Mucosa of gallbladder (tissue), 1 donor: ENCODE results near the gene SLC27A1. TPM values are rescaled to one million over a fixed set of nuclear protein-coding genes. Genes with fewer than 3 reads are reported as not detected.
"Not testable (repeated sequence)": the region's sequence is repeated elsewhere in the genome, so short reads cannot be mapped to it uniquely, and the experiment has no call there.

Experiments
- DNase-seq: peaks from one replicate; pipeline ENCODE4 v3.0.0-alpha.2; 2020; ENCODE audit warnings: low spot score
- total RNA-seq: library from RNA; stranded (reverse); gene quantifications from one replicate; pipeline ENCODE4 v1.2.1, GENCODE V29; 2021
- donor health status: DM: no; HTN: no; CAD: no.

Gene SLC27A1
- total RNA-seq, 1 donor from 2014 or later: 37.1 TPM

DNA sequence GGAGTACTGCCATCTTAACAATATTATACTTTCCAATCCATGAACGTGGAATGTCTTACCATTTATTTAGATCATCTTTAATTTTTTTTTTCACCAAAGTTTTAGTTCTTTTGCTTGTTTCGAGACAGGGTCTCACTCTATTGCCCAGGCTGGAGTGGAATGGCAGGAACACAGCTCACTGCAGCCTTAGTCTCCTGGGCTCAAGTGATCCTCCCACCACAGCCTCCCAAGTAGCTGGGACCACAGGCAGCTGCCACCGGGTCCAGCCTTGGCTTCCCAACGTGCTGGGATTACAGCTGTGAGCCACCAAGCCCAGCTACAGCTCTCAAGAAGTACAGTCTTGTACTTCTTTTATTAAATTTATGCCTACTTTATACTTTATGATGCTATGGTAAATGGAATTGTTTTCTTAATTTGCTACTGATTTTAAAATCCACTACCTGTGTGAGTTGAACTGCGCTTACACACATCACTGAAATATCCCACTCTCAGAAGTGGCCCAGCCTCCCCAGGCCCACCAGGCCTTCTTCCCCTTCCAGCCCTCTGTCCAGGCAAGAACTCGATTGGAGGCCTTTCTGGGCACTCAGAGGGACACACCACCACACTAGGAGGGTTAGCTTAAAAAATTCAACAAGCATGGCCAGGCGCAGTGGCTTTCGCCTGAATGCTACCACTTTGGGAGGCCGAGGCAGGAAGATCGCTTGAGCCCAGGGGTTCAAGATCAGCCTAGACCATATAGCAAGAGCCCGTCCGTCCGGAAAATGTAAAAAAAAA is 40.1 kb downstream of the SLC27A1 start:
- DNase-seq: no peak

DNA sequence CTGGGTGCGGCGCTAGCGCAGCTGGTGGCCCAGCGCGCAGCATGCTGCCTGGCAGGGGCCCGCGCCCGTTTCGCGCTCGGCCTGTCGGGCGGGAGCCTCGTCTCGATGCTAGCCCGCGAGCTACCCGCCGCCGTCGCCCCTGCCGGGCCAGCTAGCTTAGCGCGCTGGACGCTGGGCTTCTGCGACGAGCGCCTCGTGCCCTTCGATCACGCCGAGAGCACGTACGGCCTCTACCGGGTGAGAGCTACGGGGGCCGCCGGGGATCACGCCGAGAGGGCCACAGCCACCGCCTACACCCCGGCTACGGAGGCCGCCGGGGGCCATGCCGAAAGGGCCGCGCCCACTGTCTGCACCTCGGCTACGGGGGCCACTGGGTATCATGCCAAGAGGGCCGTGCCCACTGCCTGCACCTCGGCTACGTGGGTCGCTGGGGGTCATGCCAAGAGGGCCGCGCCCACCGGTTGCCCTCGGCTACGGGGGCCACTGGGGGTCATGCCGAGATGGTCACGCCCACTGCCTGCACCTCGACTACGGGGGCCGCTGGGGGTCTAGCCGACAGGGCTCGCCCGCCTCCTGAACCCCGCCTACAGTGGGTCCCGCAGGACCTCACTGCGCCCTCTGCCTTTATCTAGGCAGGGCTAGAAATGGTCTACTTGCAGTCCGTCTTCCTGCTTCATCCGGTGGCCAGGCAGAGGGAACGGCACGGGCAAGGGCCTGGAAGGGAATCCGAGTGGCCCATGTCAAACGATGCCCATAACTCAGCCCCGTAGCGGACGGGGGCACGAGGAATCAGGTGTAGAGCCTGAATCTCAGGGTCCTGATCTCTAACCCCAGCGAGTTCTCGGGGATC is 41.6 kb downstream of the SLC27A1 start:
- peak; percentile 88 for DNase-seq

DNA sequence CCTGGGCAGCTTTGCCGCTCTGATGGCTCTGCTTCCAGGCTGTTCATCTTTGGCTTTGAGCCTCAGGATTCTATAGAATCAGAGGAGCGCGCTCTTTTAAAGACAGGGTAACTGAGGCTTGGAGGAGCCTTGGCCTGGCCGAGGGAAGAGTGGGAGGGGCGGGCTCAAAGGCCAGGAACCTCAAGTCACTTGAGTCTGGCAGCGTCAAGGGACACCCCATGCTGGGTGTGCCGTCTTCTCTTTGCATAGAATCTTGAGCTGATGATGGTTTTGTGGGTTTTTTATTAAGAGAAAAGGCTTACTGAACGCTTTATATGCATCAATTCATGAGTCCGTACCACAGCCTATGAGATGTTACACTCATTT is 42.2 kb downstream of the SLC27A1 start:
- DNase-seq: no peak

DNA sequence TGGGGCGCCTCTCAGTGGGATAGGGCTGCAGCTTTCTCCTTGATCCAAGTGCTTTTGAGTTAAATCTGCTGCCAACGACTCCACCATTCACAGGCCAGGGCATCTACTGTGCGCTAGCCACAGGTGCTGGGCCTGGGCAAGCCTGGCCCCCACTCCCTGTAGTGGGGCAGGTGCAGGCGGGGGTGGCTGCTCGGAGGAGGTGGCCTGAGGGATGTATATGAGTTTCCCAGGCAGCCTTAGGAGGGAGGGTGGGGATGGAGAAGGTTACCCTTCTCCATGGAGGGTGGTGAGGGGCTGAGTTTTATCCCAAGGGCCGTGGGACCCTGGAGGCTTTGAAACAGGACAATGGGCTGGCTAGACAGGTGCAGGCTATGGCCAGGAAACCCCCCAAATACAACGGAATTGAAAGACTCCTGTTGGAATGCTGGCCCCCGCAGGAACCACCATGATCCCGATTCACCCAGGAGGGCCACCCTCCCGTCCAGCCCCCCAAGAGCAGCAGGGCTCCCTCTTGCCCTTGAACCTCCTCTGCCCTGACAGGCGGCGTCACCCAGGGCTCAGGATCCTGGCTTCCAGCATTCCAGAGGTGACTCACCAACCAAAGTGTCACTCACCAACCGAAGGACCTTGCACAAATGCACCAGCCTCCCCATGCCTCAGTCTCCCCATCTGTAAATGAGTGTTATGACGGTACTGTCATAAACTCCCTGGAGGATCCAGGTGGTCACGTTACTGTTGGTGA is 45.3 kb downstream of the SLC27A1 start:
- no peak for DNase-seq

DNA sequence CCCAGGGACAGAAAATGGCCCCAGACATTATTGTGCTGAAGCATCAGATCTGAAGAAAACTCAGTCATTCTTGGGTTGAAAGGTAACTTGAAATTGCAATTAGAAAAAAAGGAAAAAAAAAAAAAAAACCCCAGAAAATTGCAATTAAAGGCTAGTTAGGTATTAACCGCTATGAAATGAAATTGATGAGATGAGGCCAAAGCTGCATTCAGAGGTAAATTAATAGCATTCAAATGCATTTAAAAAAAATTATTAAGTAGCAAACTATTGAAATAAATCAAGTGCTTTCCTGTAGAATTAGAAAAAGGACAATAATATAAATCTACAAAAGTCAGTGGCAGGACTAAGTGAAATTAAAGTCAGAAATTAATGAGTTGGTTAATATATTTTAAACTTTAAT is 47.6 kb downstream of the SLC27A1 start:
- DNase-seq: no peak

DNA sequence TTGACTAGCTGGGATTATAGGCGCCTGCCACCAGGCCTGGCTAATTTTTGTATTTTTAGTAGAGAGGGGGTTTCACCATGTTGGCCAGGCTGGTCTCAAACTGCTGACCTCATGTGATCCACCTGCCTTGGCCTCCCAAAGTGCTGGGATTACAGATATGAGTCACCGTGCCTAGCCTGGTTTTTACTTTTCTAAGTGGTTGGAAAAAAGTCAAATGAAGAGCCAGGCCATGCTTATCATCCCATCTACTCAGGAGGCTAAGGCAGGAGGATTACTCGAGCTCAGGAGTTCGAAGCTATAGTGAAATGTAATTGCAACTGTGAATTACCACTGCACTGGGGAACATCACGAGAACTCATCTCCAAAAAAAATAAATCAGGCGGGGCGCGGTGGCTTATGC is 48.3 kb downstream of the SLC27A1 start:
- DNase-seq: not testable (repeated sequence)

DNA sequence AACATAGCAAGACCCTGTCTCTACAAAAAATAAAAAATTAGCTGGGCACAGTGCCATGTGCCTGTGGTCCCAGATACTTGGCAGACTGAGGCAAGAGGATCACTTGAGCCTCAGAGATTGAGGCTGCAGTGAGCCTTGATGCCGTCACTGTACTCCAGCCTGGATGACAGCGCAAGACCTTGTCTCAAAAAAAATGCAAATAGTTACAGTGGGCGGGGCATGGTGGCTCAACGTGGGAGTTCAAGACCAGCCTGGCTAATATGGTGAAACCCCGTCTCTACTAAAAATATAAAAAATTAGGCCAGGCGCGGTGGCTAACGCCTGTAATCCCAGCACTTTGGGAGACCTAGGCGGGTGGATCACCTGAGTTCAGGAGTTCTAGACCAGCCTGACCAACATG is 49.6 kb downstream of the SLC27A1 start:
- no peak for DNase-seq

DNA sequence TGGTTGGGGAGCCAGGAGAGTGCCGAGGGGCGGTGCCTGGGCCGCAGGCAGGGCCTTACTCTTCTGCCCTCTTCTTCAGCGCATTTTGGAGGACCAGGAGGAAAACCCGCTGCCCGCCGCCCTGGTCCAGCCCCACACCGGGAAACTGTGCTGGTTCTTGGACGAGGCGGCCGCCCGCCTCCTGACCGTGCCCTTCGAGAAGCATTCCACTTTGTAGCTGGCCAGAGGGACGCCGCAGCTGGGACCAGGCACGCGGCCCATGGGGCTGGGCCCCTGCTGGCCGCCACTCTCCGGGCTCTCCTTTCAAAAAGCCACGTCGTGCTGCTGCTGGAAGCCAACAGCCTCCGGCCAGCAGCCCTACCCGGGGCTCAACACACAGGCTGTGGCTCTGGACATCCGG is 50.5 kb downstream of the SLC27A1 start:
- no peak for DNase-seq

DNA sequence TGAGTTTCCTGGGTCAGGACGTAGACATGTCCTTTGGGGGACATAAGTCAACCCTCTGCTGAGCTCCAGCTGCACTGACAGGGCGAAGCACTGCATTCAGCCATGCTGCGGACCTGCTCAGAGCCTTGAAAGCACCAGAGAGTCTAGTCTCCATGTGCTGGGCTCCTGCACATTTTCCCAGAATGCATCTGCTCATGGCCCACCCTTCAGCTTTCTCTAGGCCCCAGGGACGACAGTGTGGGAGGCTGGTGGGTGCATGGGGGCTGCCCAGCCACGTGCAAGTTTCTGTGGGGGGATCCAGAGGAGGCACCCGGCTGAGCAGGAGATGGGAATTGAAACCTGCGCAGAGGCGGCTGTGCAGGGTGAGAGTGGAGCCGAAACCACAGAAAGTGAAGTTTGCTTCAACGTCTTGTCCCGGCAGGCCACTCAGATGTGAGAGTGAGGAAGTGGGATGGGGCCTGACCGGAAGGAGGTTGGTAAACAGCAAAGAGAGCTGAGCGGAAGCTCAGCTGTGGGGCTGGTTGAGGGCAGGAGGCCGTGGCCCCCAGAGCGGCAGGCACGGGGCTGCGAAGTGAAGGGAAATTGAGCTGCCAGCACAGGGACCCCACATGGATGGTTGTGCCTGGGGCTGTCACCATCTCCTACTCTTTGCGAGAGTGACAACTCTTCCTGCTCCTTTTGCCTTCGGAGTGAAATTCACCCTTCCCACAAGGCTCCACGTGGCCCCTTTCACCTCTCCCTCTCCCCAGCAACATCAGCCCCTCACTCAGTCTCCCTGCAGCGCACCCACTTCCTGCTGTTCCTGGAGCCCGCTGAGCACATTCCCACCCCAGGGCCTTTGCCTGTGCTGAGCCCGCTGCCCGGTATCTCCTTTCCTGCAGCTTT is 52.9 kb downstream of the SLC27A1 start:
- peak; percentile 48 for DNase-seq

DNA sequence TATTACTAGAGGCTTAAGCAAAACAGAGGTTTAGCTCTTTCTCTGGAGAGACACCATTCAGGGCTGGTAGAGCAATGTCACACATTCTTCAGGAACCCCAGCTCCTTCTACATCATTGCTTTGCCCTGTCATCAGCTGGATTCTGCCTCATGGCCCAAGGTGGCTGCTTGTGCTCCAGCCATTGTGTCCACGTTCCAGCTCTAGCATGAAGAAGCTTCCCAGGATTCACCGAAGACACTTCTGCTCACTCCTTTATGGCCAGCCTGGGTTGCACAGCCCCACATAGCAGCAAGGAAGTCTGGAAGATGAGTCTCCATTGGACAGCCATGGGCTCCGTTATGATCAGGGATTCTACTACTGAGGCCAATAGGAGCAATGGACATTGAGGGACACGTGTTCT is 54.3 kb downstream of the SLC27A1 start:
- DNase-seq: no peak

DNA sequence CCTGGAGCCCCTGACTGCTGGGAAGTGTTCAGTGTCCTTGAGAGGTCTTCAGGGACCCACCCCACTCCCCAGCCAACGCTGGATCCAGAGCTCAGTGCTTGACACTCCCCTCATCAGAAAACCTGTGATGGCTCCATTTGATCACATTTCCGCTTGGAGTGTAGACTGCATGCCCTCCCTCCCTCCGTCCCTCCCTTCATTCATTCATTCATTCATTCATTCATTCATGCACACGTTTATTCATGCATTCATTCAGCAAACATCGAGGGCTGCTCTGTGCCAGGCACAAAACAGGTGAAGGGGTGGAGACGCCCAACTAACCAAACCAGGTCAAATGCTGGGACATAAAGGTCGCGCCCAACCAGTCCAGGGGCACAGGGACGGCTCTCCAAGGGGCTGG is 54.8 kb downstream of the SLC27A1 start:
- DNase-seq: no peak

DNA sequence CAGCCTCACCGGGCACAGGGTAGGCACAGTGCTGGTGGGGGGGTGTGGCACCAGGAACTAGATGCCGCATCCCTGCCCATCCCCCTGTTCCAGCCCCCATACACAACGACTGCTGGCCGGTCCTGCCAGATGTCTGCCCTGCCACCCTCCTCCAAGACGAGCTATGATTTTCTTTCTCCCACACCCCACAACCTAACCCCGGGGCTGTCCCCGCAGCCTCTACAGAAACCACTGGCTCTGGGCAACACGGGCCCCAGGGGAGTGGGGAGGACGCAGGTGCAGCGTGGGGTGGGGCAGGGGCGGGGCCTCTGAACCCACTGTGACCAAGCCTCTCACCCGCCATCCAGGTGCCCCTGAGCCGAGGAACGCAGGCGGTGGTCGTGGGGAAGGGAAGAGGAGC is 56.6 kb downstream of the SLC27A1 start:
- DNase-seq: no peak

DNA sequence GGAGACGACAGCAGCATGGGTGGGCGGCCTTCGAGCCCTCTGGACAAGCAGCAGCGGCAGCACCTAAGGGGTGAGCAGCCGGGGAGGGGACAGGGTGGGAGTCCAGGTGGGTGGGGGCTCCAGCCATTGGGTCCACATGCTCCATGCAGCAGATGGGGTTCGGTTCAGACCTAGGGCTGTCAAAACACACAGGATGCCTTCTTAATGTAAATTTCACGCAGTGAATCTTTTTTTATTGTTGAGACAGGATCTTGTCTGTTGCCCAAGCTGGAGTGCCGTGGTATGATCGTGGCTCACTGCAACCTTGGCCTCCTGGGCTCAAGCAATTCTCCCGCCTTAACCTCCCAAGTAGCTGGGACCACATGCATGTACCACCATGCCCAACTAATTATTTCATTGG is 57.0 kb downstream of the SLC27A1 start:
- DNase-seq: no peak

DNA sequence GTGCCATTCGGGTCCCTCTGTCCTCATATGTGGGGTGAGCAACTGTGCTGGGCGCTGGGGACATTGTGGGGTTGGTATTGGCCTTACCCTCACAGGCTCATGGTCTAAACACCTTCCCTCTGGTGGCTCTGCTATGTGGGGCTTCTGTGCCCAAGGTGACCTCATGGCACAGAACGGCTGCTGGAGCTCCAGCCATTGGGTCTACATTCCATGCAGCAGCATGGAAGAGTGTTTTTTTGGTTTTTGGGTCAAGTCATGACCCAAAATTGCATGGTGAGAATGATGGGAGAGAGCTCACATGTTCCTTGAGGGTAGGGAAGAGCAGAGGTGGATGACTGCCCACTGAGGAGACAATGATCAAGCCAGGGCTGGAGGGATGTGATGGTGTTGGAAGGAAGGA is 58.3 kb downstream of the SLC27A1 start:
- DNase-seq: no peak

DNA sequence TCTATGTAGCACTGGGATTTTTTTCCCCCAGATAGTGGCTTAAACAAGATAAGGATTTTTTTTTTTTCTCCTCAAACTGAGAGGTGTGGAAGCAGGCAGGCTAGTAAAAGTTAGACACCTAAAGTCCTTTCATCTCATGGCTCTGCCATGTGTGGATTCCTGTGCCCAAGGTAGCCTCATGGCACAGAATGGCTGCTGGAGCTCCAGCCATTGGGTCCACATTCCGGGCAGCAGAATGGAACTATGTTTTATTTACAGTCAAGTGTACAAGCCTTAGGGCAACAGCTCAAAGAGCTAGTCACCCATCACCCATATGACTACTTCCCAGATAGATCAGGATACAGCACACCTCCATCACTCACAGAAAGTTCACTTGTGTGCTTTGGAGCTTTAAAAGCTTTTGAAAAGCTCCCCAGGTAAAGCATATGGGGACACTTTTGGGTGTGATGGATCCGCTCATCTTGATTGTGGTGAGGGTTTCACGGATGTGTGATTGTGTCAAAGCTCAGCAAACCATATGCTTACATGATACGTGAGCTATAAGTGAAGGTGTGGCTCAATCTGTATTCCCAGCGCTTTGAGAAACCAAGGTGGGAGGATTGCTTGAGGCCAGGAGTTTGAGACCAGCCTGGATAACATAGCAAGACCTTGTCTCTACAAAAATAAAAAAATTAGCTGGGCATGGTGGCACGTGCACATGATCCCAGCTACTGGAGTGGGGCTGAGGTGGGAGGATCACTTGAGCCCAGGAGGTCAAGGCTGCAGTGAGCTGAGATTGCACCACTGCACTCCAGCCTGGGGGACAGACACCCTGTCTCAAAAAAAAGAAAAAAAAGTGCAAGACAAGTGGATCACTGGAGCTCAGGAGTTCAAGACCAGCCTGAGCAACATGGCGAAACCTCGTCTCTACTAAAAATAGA is 59.2 kb downstream of the SLC27A1 start:
- no peak for DNase-seq

DNA sequence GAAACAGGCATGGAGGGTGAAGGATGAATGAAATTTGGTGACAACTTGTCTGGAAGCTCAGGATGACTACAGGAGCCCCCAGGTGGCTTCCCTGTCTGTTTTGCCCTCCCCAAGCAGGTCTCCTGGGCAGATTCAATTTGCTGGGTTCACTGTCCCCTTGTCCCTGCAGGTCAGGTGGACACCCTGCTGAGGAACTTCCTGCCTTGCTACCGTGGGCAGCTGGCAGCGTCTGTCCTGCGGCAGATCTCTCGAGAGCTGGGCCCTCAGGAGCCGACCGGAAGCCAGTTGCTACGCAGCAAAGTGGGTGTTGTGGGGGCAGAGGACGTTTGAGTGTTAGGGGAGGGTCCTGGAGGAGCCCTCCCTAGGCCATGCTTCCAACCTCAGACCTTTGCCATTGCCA is 60.3 kb downstream of the SLC27A1 start:
- no peak for DNase-seq

DNA sequence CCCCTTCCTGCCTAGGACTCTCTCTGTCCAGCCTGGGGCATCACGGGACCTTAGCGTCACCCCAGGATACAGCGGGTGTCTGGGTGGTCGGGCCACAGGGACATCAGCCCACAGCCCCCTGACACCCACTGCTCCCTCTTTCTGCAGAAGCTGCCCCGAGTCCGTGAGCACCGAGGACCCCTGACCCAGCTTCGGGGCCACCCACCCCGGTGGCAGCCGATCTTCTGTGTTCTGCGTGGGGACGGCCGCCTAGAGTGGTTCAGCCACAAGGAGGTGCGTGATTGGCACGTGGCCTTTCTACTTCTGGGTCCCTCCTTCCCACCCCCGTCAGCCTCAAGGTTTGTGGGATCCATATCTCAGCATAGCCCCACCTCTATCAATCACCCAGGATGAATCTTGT is 61.8 kb downstream of the SLC27A1 start:
- DNase-seq: no peak

DNA sequence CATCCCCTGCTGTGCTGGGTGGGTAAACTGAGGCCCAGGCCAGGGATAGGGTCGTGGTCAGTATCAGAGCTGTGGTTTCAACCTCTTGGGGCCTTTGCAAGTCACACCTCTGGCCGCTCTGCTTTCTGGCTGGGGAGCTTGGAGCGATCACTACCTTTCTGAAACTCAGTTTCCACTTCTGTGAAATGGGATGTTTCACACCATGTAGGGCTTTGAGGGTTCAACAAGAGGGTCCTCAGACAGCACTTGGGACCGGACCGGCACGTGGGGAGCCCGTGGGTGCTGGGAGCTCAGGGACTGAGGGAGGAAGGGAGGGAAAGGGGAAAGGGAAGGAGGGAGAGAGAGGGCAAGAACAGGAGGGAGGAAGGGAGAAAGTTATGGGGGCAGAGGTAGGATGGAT is 62.2 kb downstream of the SLC27A1 start:
- DNase-seq: no peak

DNA sequence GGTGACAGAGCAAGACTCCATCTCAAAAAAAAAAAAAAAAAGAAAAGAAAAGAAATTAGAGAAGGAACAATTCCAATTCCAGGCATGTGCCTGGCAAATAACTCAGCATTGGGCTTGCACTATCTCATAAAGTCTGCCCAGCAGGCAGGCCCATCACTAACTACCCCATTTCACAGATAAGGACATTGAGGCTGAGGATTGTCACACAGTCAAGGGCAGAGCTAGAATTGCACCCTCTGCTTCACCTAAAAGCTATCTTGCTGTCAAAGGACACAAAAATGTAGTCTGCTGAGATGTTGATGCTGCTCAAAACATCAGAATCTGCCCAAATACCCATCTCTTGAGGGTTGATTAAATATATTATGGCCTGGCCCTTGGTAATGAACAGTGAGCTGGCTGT is 64.4 kb downstream of the SLC27A1 start:
- no peak for DNase-seq

DNA sequence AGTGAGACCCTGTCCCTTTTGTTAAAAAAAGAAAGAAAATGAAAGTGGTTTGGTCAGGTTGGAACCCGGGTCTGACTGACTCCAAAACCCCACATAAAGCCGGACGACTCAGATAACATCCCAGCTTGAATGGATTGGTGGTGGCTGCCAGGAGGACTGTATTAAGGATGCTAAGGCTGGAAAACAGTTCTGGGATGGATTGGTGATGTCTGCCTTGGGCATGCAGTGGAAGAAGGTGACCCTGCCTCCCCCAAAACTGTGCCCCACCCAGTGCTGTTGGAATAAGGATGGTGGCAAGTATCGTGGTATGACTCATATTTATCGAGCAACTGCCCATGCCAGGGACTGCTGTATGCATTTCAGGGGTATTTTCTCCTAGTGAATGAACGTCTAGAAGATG is 66.6 kb downstream of the SLC27A1 start:
- DNase-seq: no peak
